ENCODE results near the gene HOXB2.

DNA sequence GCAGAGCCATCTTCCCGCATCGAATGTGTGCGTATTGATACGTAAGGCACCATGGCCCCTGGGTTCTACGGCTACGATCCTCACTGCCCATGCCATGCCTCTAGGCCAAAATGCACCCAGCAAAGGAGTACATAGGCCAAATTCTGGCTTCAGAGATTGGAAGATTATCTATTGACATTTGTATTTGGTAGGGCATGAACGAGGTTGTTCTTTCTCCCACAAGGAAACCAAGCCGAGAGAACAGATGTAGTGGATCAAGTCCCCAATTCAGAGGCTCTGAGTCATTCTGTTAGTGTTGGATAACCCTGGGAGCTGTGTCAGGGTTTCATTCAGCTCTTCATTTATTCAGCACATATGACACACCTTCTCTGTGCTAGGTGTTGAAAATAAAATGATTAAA is 50.6 kb downstream of the HOXB2 start:
- TF ChIP-seq POLR2AphosphoS5 (IDR thresholded peaks at IDR 0.05) (no peak), EZH2 (IDR thresholded peaks at IDR 0.05; ENCODE audit: borderline replicate concordance, insufficient read depth, low read length, poor library complexity, severe bottlenecking) (no peak), EP300 (conservative IDR thresholded peaks at IDR 0.05; ENCODE audit: poor library complexity, severe bottlenecking) (no peak)
- TF ChIP-seq, protein P1, sequence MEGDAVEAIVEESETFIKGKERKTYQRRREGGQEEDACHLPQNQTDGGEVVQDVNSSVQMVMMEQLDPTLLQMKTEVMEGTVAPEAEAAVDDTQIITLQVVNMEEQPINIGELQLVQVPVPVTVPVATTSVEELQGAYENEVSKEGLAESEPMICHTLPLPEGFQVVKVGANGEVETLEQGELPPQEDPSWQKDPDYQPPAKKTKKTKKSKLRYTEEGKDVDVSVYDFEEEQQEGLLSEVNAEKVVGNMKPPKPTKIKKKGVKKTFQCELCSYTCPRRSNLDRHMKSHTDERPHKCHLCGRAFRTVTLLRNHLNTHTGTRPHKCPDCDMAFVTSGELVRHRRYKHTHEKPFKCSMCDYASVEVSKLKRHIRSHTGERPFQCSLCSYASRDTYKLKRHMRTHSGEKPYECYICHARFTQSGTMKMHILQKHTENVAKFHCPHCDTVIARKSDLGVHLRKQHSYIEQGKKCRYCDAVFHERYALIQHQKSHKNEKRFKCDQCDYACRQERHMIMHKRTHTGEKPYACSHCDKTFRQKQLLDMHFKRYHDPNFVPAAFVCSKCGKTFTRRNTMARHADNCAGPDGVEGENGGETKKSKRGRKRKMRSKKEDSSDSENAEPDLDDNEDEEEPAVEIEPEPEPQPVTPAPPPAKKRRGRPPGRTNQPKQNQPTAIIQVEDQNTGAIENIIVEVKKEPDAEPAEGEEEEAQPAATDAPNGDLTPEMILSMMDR (IDR thresholded peaks at IDR 0.05; ENCODE audit: poor library complexity, severe bottlenecking) = no peak
